Endothelial cell (in vitro differentiated cells): ENCODE measurements around the gene RAB30. TPM values are rescaled to one million over a fixed set of nuclear protein-coding genes. Genes with fewer than 3 reads are reported as not detected.

Experiments
- DNase-seq: peaks from one replicate; pipeline ENCODE4 v3.0.0; 2021; ENCODE audit warnings: low spot score
- H3K27ac Mint-ChIP-seq: one replicate; pipeline ENCODE4 v1.8.0; 2021; ENCODE audit warnings: mixed read lengths, inconsistent platforms; ENCODE audit not compliant: unreplicated experiment
- H3K27me3 Mint-ChIP-seq: one replicate; pipeline ENCODE4 v1.8.0; 2021; ENCODE audit warnings: mild to moderate bottlenecking, moderate library complexity, mixed read lengths, inconsistent platforms; ENCODE audit not compliant: unreplicated experiment
- H3K36me3 Mint-ChIP-seq: one replicate; pipeline ENCODE4 v1.8.0; 2021; ENCODE audit warnings: mild to moderate bottlenecking, low read depth, mixed read lengths, inconsistent platforms; ENCODE audit not compliant: unreplicated experiment
- H3K4me1 Mint-ChIP-seq: one replicate; pipeline ENCODE4 v1.8.0; 2021; ENCODE audit warnings: mild to moderate bottlenecking, mixed read lengths, inconsistent platforms; ENCODE audit not compliant: unreplicated experiment
- H3K4me3 Mint-ChIP-seq: one replicate; pipeline ENCODE4 v1.8.0; 2021; ENCODE audit warnings: mild to moderate bottlenecking, mixed read lengths, inconsistent platforms; ENCODE audit not compliant: unreplicated experiment
- H3K9me3 Mint-ChIP-seq: one replicate; pipeline ENCODE4 v1.8.0; 2021; ENCODE audit warnings: mixed read lengths, inconsistent platforms; ENCODE audit not compliant: unreplicated experiment
- total RNA-seq: library from RNA; stranded (reverse); fragmentation: NEBNext Ultra II Directional; extraction: Animal tissue kit (Norgen Biotek cat#: 25700); gene quantifications from one replicate; pipeline ENCODE4 v1.2.1, GENCODE V29; 2021; ENCODE audit not compliant: unreplicated experiment
- TF ChIP-seq, protein P1 (sequence below): fragments of 200-600 bp; sonication (generic); IDR thresholded peaks from one replicate; pipeline ENCODE4 v1.5.0; 2021; ENCODE audit warnings: antibody characterized with exemption; ENCODE audit not compliant: unreplicated experiment

Gene RAB30
- total RNA-seq, 1 donor from 2014 or later = 18.6 TPM

DNA sequence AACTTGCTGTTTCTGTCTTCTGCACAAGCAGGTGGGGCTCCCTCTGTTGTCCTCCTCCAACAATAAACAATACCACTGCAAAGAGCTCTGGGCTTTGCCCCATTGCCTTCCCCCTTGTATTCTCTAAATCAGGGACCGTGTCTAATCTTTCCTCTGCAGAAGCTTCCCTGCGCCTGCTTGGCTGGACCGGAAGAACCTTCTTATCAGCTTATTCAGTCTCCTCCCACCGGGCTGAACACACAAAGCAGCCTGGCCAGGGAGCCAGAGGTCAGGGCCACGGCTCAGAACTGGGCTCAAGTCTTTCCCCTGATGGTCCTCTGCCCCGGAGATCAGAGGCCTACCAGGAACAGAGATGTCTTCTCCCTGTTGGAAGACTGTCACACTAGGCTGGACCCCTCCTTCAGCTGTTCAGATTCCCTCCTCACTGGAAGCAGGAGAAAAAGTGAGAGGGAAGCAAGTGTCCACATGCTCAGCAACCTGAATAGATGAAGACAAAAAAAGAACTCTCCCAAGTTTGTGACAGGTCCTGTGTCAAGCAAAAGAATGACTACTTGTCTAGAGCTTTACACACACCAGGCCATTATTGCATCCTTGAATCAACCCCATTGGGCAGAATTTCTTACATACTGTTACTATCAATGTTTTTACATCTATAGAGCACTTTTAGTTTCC lies 63.7 kb downstream of the RAB30 start:
- peaks cover 31% of the 10 kb centered on the region for H3K4me1 Mint-ChIP-seq
- peak; percentile 46 for DNase-seq
- H3K4me3 Mint-ChIP-seq = no peak overlapping the region
- H3K9me3 Mint-ChIP-seq = no peaks in the 10 kb centered on the region
- TF ChIP-seq, protein P1, sequence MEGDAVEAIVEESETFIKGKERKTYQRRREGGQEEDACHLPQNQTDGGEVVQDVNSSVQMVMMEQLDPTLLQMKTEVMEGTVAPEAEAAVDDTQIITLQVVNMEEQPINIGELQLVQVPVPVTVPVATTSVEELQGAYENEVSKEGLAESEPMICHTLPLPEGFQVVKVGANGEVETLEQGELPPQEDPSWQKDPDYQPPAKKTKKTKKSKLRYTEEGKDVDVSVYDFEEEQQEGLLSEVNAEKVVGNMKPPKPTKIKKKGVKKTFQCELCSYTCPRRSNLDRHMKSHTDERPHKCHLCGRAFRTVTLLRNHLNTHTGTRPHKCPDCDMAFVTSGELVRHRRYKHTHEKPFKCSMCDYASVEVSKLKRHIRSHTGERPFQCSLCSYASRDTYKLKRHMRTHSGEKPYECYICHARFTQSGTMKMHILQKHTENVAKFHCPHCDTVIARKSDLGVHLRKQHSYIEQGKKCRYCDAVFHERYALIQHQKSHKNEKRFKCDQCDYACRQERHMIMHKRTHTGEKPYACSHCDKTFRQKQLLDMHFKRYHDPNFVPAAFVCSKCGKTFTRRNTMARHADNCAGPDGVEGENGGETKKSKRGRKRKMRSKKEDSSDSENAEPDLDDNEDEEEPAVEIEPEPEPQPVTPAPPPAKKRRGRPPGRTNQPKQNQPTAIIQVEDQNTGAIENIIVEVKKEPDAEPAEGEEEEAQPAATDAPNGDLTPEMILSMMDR = no peak
- H3K36me3 Mint-ChIP-seq = no peaks in the 10 kb centered on the region
- peak overlapping the region; percentile 76 for H3K27ac Mint-ChIP-seq
- no peaks in the 10 kb centered on the region for H3K27me3 Mint-ChIP-seq

- Mint-ChIP-seq H3K36me3 (no peaks in the 10 kb centered on the region), H3K9me3 (no peaks in the 10 kb centered on the region), H3K4me3 (no peak overlapping the region), H3K4me1 (peaks cover 31% of the 10 kb centered on the region), H3K27me3 (no peaks in the 10 kb centered on the region), H3K27ac (peak overlapping the region; percentile 76)
- TF ChIP-seq, protein P1 = no peak
- no peak for DNase-seq
Measured at GRCh38 chr11:83007477-83007876, 64.2 kb downstream of the RAB30 start.

DNA sequence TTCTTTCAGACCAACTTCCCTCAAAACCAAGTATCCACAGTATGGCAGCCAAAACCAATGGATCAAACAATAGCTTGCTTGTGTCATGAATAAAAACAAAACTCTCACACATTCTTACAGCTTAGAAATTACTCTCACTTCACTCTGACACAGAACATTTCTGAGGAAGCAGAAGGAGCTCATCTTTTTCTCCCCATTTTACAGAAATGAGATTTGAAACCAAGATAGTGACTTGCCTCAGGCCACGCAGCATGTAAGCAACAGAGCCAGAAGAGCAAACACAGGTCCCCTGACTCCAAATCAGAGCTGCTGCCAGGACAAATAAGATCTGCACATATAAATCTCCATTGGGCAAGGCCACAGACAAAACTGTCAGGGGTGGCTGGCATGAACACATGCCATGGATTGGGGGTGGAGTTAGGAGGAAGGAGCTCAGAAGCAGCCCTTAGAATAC lies 64.8 kb downstream of the RAB30 start:
- peak overlapping the region; percentile 44 for H3K27ac Mint-ChIP-seq
- TF ChIP-seq, protein P1 = no peak
- H3K27me3 Mint-ChIP-seq = no peaks in the 10 kb centered on the region
- H3K4me1 Mint-ChIP-seq = peaks cover 35% of the 10 kb centered on the region
- H3K9me3 Mint-ChIP-seq = no peaks in the 10 kb centered on the region
- no peak overlapping the region for H3K4me3 Mint-ChIP-seq
- DNase-seq = no peak
- no peaks in the 10 kb centered on the region for H3K36me3 Mint-ChIP-seq

GRCh38 chr11:83004746-83005556 lies 66.7 kb downstream of the RAB30 start:
- Mint-ChIP-seq H3K36me3 (no peaks in the 10 kb centered on the region), H3K27me3 (no peaks in the 10 kb centered on the region), H3K9me3 (no peaks in the 10 kb centered on the region), H3K4me3 (no peak overlapping the region), H3K27ac (no peak overlapping the region), H3K4me1 (peaks cover 33% of the 10 kb centered on the region)
- TF ChIP-seq, protein P1 = no peak
- no peak for DNase-seq

- H3K4me1 Mint-ChIP-seq = peaks cover 29% of the 10 kb centered on the region
Measured at GRCh38 chr11:83002522-83002921, 69.2 kb downstream of the RAB30 start.

More at GRCh38 chr11:83002522-83002921, 69.2 kb downstream of the RAB30 start:
- no peak for DNase-seq
- Mint-ChIP-seq H3K27ac (no peak overlapping the region), H3K27me3 (no peaks in the 10 kb centered on the region), H3K4me3 (no peak overlapping the region), H3K9me3 (no peaks in the 10 kb centered on the region), H3K36me3 (no peaks in the 10 kb centered on the region)
- TF ChIP-seq, protein P1 = no peak
